GM21515 (cell line): ENCODE results near the gene PAGR1.
"Not testable (repeated sequence)": the region's sequence is repeated elsewhere in the genome, so short reads cannot be mapped to it uniquely, and the experiment has no call there.

Experiments used
- ATAC-seq: cut with Tn5 transposase; IDR thresholded peaks from one replicate; pipeline ENCODE4 v1.9.1; 2021; ENCODE audit not compliant: unreplicated experiment

Gene PAGR1

DNA sequence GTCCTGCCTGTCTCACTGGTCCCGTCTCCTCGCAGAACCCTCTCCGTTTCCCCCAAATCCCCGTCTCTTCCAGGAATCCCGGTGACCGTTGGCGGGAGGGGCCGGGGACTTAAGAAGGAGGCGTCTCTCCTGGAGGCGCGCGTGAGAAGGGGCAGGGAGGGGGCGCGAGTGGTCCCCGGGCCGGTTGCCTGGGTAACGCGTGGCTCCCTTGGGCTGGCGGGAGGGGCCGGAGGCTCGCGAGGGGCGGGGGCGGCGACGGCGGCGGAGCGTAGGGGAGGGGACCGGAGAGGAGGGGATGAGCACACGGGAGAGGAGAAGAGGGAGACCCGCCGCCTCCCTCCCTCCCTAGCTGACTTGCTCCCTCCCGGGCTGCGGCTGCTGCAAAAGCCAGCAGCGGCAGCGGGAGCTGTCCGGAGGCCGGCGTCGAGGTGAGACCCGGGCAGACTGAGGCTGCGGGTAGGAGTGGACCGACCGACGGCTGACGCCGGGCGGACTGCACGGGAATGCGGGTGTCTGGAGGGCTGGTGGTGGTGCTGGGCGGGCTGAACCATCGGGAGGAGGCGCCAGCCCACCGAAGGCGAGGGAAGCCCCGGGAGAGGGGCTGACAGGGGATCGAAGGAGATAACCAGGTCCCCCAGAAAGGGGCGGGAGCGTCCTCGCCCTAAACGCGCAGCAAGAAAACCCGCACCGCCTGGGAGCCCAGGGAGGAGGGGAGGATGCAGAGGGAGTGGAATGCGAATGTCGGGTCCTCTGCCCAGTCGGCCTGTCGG, 3.9 kb upstream of the PAGR1 start, which contains the start of gene PRRT2:
Gene PRRT2 (plus strand): TSS at position 298 of the 770 bp plus-strand sequence. CDS start 862 bp downstream, outside the sequence.
- no peak for ATAC-seq

GRCh38 chr16:29812754-29813643, 3.0 kb upstream of the PAGR1 start:
- no peak for ATAC-seq

DNA sequence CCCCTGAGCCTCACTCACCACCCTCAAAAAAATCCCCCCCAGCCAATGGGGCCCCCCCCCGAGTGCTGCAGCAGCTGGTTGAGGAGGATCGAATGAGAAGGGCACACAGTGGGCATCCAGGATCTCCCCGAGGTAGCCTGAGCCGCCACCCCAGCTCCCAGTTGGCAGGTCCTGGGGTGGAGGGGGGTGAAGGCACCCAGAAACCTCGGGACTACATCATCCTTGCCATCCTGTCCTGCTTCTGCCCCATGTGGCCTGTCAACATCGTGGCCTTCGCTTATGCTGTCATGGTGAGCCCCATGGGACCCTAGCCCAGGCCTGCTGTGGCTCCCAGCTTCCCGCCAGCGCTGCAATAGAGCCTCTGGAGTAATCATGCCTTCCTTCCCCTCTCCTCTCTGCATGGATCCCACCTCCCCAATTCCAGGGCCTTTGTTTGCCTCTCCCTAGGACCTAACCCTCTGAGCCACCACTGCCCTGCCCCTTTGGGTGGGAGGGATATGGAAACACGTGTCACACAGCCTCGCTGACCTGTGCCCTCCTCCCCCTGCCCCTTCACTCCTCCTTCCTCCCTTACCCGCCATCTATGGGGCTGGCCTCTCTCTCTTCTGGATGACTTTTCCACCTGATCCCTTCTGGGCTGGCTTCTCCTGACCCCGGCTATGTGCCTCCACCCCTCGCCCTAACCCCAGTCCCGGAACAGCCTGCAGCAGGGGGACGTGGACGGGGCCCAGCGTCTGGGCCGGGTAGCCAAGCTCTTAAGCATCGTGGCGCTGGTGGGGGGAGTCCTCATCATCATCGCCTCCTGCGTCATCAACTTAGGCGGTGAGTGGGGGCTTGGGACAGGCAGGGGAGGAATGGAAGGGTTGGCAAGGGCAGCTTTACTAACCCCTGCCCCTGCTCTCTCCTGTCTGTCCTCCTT, 2.0 kb upstream of the PAGR1 start:
- ATAC-seq, result no peak

DNA sequence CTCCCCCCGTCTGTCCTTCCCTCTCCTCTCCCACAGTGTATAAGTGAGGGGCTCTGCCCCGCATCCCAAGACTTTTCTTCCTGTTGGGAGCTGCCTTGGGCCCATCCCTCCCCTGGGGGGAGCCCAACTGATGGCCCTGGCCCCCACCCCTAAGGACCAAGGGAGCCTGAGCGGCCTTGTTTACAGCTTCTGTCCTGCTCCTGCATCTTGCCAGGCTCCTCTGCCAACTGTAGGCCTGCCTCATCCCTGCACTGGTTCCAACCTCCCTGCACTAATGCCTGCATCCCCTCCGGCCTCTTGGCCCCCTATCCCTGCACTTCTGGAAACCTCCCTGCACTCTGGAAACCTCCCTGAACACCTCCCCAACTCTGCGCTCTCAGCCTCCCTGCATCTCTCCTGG, 1.4 kb upstream of the PAGR1 start:
- ATAC-seq, result no peak

DNA sequence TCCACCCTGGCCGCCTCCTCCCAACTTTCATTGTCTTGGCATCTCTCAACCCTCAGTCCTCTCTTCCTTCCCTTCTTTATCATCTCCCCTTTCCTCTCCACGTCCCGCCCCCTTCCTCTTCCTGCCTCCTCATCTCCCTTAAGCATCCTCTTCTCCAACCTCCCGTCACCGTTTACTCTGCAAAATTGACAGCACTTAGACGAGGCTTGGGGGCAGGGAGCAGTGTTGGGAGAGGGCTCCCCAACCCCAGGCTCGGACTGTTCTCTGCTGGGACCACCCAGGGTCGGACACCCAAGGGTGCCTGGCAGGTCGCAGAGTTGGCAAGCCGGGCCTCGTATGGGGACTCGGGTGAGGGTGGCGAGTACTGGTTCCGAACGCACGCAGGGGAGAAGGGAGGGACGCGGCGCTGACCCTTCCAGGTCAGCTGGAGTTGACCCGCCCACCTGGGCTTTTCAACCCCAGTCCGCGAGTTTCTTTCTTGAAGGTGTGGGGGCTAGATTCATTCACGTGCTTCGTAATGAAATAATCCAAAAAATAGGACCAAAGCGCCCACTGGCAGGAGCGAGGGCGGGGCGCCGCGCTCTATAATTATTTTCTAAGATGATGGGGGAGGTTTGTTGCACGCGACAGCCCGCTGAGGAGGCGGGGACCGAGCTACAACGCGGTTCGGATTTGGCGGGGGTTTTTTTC, 775 bp upstream of the PAGR1 start:
- ATAC-seq, result no peak

- no peak for ATAC-seq
These were observed 916 bp downstream of the PAGR1 start for GRCh38 chr16:29816694-29817441.

GRCh38 chr16:29818082-29818481, 2.1 kb downstream of the PAGR1 start:
- no peak for ATAC-seq

- no peak for ATAC-seq
These were observed 3.6 kb downstream of the PAGR1 start for GRCh38 chr16:29819506-29819905.

DNA sequence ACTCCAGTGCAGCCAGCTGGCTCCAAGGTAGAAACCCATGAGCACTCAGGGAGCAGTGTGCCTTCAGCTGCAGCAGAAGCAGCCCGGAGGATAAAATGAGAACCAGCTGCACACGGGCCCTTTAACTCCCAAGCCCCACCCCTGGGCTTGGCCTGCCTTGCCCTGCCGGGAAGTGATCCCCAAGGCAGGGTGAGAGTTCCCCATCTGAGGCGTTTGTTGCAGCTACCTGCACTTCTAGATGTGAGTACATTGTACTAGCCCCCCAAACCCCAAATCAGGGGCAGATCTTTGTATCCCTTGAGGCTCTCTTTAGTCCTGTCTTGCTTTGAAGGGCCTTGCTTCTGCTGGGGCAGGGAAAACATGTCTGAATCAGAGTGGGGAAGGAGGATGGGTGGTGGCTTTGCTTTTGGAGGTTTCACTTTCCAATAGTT, 4.3 kb downstream of the PAGR1 start, which contains the start of gene MVP:
Gene MVP (plus strand): TSS at position 192 of the 431 bp plus-strand sequence. CDS start 10,088 bp downstream, outside the sequence.
- ATAC-seq, result no peak

DNA sequence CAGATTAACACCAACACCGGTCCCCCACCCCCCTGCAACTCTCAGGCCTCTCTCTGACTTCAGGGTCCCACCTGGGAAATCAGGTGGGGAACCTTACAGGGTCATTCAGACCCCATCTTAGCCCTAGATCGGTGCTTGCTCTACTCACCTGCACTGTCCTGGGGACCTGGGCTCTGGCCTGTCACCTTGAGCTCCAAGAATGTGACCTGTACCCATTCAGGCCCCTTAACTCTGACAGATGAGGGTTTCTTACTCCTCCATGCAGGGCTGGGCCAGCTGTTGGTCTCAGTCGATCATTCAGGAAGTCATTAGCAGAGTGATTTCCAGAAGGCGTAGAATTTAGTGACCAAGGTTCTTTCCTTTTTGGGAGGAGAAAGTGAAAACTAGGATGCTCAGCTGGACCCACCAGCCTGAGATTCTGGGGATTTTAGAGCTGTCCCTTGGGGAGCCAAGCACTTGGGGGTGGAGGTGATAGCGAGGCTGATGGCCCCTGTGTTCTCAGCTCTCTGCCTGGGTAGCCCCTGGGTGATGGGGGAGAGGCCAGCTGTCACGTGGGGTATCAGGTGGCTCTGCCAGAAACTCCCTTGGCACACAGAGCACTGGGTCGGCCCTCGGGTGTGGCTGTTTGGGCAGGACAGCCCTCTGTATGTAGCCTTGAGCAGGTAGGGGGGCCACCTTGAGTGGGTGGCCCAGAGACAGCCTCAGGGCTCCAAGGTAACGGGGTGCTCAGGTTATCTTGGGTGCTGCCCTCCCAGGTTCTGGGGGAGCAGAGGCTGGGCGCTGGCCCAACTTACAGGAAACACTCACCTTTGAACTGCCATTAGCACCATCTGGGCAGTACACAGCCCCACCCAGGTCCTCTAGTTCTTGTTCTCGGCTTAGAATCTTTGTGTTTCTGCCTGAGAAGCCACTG, 5.0 kb downstream of the PAGR1 start:
- ATAC-seq, result no peak

DNA sequence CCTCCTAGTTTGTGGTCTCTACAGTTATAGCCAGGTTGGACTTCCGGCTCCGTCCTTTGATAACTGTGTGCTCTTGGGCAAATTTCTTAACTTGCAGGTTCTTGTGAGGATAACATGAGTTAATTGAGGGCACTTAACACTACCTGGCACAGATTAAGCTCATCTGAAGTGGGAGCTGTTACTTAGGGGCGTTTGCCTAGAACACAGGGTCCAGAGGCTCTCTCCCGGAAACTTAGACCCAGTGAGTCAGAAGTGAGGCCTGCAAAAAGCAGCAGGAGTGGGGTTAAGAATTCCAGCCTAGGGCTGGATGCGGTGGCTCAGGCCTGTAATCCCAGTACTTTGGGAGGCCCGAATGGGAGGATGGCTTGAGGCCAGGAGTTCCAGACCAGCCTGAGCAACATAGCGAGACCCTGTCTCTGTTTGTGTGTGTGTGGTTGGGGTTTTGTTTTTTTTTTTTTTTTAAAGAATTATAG, 5.7 kb downstream of the PAGR1 start:
- no peak for ATAC-seq

- ATAC-seq, result no peak
These were observed 8.7 kb downstream of the PAGR1 start for GRCh38 chr16:29824589-29825144.

DNA sequence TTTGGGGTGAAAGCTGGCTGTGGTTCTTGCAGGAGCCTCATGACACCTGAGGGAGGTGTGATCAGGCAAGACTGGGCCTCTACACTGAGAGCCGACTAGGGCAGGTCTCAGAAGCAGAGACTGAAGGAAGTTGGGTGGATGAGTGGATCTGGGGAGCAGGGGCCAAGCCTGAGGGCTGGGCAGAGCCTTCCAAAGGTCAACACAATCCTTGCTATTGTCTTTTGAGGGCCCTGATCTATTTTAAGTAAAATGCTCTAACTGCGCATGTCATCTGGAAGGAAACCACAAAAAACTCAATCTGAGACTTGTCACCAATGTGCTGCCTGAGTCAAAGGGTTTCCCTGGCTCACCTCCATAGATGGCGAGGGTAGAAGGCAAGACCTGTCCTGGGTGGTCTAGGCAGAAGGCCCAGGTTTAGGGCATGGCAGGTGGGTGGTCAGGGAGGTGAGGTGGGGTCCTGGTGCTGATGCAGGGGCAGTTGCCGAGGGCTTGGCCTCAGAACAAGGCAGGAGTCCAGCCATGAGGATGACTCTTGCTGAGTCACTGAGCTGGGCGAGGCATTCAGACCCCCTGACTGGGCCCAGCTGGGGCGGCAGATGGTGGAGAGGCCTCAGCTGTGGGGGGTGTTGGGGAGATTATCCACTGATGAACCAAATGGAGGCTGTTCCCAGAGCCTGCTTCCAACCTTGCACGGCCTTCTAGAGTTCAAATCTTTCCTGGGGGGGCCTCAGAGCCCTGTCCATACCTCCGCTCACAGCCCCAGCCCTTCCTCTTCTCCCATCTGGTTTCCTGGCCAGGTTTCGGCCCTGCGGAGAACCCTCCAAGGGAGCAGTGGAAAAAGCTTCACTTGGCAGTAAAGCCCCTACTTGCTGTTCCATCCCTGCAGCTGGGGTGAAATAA, 9.4 kb downstream of the PAGR1 start:
- ATAC-seq, result no peak

DNA sequence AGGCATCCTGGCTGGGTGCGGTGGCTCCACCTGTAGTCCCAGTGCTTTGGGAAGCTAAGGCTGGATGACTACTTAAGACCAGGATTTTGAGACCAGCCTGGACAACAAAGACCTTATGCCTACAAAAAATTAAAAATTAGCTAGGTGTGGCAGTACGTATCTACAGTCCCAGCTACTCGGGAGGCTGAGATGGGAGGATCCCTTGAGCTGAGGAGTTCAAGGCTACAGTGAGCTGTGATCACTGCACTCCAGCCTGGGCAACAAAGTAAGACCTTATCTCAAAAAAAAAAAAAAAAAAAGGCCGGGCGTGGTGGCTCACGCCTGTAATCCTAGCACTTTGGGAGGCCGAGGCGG, 10.4 kb downstream of the PAGR1 start:
- no peak for ATAC-seq

- no peak for ATAC-seq
These were observed 14.8 kb downstream of the PAGR1 start for GRCh38 chr16:29830774-29831173.

DNA sequence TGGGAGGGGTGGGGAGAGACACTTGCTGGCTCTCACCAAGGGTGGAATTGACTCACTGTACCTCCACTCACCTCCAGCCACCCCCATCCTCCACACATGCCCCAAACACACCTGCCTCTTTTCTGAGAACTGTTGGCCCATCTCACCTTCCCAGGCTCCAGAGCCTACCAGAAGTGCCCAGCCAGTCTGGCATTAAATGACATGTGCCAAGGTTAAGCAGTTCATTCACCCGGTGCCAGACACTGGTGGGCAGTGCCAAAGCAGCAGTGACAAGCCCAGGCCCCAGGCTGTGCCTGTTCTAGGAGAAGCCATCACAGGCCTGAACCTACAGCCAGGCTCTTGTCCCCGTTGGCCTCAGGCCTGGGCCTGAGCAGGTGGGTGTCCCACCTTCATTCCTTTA, 15.5 kb downstream of the PAGR1 start:
- no peak for ATAC-seq

GRCh38 chr16:29833219-29833618, 17.3 kb downstream of the PAGR1 start:
- ATAC-seq, result not testable (repeated sequence)
